ENCODE data around the gene TCF3. TPM values are rescaled to one million over a fixed set of nuclear protein-coding genes. Genes with fewer than 3 reads are reported as not detected.

Gene TCF3
- total and polyA plus RNA-seq, 10 of the 15 experiments (the other 5 are each of a cell fraction or from before 2014, with no cell fraction given) = 6.7 to 282 (median 70.7) TPM

DNA sequence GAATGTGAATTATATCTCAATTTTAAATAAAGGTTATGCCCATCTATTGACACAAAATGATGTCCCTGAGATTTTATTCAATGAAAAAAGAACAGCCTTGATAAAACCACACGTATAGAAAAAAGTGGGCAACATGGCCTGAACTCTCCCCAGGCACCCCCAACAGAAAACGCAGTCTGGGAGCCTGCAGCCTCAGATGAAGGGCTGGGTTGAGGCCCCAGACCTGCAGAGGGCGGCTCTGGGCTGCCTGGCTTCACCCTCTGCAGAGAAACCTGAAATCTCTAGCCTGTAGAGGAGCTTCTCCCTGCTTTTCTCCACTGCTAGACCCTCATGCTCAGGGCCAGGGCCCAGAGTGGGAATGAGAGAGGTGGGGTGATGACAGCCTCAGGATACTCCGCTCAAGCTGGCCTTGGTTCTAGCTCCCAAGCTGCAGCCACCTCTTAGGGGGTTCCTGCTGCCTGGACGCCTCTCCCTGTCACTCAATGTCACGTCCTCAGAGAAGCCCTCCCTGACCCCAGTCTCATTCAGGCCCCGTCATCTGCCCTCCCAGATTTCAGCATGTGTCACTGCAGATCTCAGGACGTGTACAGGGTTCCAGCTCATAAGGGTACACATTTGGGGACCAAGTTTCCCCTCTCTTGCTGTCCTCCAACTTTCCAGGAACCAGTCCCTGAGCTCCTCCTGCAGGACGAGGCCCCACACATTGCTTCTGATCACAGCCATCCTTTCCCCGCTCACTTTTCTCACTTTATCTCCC lies 61.6 kb downstream of the TCF3 start:
- RAD21 ChIA-PET (ENCODE audit: unreplicated experiment) = interaction anchor here (0.6 to 2.0 kb wide), 8 partner anchors 14 to 219 kb away, joined by 3 to 16 read pairs (median 4); partner anchors contain the start of genes TCF3 and UQCR11
- in situ Hi-C loops (cut with MboI) = no loop called here
- H3K9ac ChIP-seq (ENCODE audit: control insufficient read depth, insufficient read depth, low read length) = peak overlapping the region; percentile 98
- intact Hi-C loops (cut with micrococcal nuclease; ENCODE audit: unreplicated experiment) = no loop called here
- peak overlapping the region; percentile 79 for H3K4me2 ChIP-seq (ENCODE audit: control insufficient read depth, insufficient read depth)
- H4K20me1 ChIP-seq (ENCODE audit: control insufficient read depth, insufficient read depth) = no peaks in the 10 kb centered on the region
- no TSS peak for BruUV-seq (replicated peaks)
- H3K36me3 ChIP-seq (ENCODE audit: control insufficient read depth in 2 of 2, insufficient read depth in 2 of 2, low read length in 1 of 2) = peaks cover 0 to 3% of the 10 kb centered on the region in 2 experiments; a peak in 2 of 4 replicates
- H3K27me3 ChIP-seq (replicated peaks in 1 of 2; ENCODE audit: control insufficient read depth in 2 of 2, insufficient read depth in 2 of 2, low read length in 1 of 2) = no peaks in the 10 kb centered on the region
- H3K79me2 ChIP-seq (ENCODE audit: control insufficient read depth, insufficient read depth, low read length) = peaks cover 32% of the 10 kb centered on the region
- POLR2A ChIA-PET = interaction anchor here (0.6 to 1.4 kb wide), 6 partner anchors 9 to 221 kb away, joined by 3 to 7 read pairs (median 3); partner anchors contain the start of gene ATP8B3
- H2AFZ ChIP-seq (ENCODE audit: control insufficient read depth, low read depth, low read length) = no peak overlapping the region
- DNase-seq (ENCODE audit: low read depth, low spot score) (no peak), ATAC-seq (peak; percentile 76), FAIRE-seq (peak; percentile 85)
- SMC1A ChIA-PET (ENCODE audit: uncharacterized antibody, unreplicated experiment) = interaction anchor here (1.1 to 2.5 kb wide), 4 partner anchors 14 to 81 kb away, joined by 3 to 14 read pairs (median 5); partner anchors contain the start of gene UQCR11
- WGBS (ENCODE audit: insufficient coverage, insufficient replicate concordance, low lambda C conversion rate, missing lambda C conversion rate) = 2% methylated on average over 10 of the region's 10 CpGs
- H3K9me3 ChIP-seq (replicated peaks; ENCODE audit: control insufficient read depth, insufficient read depth, low read length) = no peaks in the 10 kb centered on the region
- peak overlapping the region; percentile 98 for H3K4me3 ChIP-seq
- peak overlapping the region; percentile 92 for H3K27ac ChIP-seq (ENCODE audit: control insufficient read depth, insufficient read depth)
- H3K4me1 ChIP-seq (ENCODE audit: control insufficient read depth, insufficient read depth, low read length) = peaks cover 4% of the 10 kb centered on the region; the same call in 1 of the 2 replicates
- CTCF ChIA-PET = interaction anchor here (0.6 to 4.4 kb wide), 19 partner anchors 9 to 239 kb away, joined by 3 to 55 read pairs (median 4); no protein-coding TSS in a partner anchor
- TF ChIP-seq, protein P1, sequence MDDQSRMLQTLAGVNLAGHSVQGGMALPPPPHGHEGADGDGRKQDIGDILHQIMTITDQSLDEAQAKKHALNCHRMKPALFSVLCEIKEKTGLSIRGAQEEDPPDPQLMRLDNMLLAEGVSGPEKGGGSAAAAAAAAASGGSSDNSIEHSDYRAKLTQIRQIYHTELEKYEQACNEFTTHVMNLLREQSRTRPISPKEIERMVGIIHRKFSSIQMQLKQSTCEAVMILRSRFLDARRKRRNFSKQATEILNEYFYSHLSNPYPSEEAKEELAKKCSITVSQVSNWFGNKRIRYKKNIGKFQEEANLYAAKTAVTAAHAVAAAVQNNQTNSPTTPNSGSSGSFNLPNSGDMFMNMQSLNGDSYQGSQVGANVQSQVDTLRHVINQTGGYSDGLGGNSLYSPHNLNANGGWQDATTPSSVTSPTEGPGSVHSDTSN (IDR thresholded peaks at IDR 0.05; ENCODE audit: insufficient replicate concordance, low read depth, low read length) = peak; percentile 86
- TF ChIP-seq, protein P2, sequence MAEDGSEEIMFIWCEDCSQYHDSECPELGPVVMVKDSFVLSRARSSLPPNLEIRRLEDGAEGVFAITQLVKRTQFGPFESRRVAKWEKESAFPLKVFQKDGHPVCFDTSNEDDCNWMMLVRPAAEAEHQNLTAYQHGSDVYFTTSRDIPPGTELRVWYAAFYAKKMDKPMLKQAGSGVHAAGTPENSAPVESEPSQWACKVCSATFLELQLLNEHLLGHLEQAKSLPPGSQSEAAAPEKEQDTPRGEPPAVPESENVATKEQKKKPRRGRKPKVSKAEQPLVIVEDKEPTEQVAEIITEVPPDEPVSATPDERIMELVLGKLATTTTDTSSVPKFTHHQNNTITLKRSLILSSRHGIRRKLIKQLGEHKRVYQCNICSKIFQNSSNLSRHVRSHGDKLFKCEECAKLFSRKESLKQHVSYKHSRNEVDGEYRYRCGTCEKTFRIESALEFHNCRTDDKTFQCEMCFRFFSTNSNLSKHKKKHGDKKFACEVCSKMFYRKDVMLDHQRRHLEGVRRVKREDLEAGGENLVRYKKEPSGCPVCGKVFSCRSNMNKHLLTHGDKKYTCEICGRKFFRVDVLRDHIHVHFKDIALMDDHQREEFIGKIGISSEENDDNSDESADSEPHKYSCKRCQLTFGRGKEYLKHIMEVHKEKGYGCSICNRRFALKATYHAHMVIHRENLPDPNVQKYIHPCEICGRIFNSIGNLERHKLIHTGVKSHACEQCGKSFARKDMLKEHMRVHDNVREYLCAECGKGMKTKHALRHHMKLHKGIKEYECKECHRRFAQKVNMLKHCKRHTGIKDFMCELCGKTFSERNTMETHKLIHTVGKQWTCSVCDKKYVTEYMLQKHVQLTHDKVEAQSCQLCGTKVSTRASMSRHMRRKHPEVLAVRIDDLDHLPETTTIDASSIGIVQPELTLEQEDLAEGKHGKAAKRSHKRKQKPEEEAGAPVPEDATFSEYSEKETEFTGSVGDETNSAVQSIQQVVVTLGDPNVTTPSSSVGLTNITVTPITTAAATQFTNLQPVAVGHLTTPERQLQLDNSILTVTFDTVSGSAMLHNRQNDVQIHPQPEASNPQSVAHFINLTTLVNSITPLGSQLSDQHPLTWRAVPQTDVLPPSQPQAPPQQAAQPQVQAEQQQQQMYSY (CRISPR knock-in tag; IDR thresholded peaks at IDR 0.05) = no peak
- TF ChIP-seq SMAD5 (IDR thresholded peaks at IDR 0.05; ENCODE audit: low read depth) (peak; percentile 22; the same call in 1 of the 2 replicates), POLR2AphosphoS2 (IDR thresholded peaks at IDR 0.05; ENCODE audit: low read depth, low read length) (0 out of 2 replicates have a peak, but pooled peaks have one; percentile 54), SMC3 (IDR thresholded peaks at IDR 0.05; ENCODE audit: borderline replicate concordance, low read length) (peak; percentile 44; the same call in 1 of the 2 replicates), RAD21 (IDR thresholded peaks at IDR 0.05; ENCODE audit: insufficient read depth, low read depth, low read length) (peak; percentile 41), POLR2AphosphoS5 (IDR thresholded peaks at IDR 0.05; ENCODE audit: low read length) (peak; percentile 22; the same call in 1 of the 2 replicates), POLR2A (IDR thresholded peaks at IDR 0.05; ENCODE audit: low read depth, low read length) (0 out of 2 replicates have a peak, but pooled peaks have one; percentile 8), RBBP5 (conservative IDR thresholded peaks at IDR 0.05) (no peak)
- TF ChIP-seq, protein P3, sequence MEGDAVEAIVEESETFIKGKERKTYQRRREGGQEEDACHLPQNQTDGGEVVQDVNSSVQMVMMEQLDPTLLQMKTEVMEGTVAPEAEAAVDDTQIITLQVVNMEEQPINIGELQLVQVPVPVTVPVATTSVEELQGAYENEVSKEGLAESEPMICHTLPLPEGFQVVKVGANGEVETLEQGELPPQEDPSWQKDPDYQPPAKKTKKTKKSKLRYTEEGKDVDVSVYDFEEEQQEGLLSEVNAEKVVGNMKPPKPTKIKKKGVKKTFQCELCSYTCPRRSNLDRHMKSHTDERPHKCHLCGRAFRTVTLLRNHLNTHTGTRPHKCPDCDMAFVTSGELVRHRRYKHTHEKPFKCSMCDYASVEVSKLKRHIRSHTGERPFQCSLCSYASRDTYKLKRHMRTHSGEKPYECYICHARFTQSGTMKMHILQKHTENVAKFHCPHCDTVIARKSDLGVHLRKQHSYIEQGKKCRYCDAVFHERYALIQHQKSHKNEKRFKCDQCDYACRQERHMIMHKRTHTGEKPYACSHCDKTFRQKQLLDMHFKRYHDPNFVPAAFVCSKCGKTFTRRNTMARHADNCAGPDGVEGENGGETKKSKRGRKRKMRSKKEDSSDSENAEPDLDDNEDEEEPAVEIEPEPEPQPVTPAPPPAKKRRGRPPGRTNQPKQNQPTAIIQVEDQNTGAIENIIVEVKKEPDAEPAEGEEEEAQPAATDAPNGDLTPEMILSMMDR (IDR thresholded peaks at IDR 0.05 in 2 of 3, conservative IDR thresholded peaks at IDR 0.05 in 1 of 3; ENCODE audit: control insufficient read depth in 2 of 3, extremely low read depth in 1 of 3, insufficient read depth in 1 of 3, low read depth in 3 of 3, low read length in 3 of 3) = peak; percentile 51 to 68 (median 59)
- TF ChIP-seq, protein P4, sequence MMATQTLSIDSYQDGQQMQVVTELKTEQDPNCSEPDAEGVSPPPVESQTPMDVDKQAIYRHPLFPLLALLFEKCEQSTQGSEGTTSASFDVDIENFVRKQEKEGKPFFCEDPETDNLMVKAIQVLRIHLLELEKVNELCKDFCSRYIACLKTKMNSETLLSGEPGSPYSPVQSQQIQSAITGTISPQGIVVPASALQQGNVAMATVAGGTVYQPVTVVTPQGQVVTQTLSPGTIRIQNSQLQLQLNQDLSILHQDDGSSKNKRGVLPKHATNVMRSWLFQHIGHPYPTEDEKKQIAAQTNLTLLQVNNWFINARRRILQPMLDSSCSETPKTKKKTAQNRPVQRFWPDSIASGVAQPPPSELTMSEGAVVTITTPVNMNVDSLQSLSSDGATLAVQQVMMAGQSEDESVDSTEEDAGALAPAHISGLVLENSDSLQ (IDR thresholded peaks at IDR 0.05) = peak; percentile 93
- TF ChIP-seq, protein P5, sequence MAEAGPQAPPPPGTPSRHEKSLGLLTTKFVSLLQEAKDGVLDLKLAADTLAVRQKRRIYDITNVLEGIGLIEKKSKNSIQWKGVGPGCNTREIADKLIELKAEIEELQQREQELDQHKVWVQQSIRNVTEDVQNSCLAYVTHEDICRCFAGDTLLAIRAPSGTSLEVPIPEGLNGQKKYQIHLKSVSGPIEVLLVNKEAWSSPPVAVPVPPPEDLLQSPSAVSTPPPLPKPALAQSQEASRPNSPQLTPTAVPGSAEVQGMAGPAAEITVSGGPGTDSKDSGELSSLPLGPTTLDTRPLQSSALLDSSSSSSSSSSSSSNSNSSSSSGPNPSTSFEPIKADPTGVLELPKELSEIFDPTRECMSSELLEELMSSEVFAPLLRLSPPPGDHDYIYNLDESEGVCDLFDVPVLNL (IDR thresholded peaks at IDR 0.05; ENCODE audit: low read depth, low read length) = no peak

All from GM12878 (cell line).